IPS-NIHi7 (cell line): Measurements from ENCODE around the gene CA6.
"Not testable (repeated sequence)": the region's sequence is repeated elsewhere in the genome, so short reads cannot be mapped to it uniquely, and the experiment has no call there.

ENCODE experiments used
- DNase-seq: peaks from one replicate; pipeline ENCODE4 v3.0.0; 2012; ENCODE audit warnings: mixed read lengths; ENCODE audit errors: extremely low spot score

CA6 gene

DNA sequence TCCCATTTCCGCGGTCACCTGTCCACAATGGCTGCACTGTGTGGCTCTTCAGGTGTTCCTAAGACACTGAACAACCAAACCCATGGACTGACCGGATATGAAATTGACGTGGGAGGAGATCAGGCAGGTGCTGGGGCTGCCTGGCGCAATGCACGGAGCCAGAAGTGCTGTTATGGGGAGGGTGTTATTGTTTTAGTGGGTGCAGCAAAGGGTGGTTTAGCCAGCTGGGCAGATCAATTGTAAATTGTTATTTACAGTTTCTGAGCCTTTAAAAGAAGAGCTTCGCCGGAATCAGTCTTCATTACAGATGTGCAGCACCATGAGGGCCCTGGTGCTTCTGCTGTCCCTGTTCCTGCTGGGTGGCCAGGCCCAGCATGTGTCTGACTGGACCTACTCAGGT, at the start of gene CA6:
Gene CA6, plus strand, starts transcription at position 301 of the 400 bp plus-strand sequence. Its CDS starts 19 bp downstream, at position 320.
- DNase-seq: no peak

DNA sequence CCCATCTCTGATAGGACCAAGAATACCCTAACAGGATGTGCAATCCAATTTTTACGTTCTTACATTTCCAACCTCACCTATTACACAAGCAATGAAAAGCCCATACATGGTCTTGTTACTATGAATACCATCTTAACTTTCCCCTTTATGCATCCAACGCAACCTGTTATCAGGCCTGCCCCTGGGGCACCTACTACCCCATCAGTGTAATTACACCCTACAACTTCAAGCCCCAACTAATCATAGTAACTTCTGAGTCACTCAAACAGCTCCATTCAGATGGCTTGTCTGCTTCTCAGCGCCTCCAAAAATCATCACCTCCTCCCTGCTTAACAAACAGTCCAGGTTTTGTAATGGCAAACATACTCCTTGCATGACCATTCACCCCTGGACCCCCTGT, 48.9 kb upstream of the CA6 start:
- DNase-seq: not testable (repeated sequence)

DNA sequence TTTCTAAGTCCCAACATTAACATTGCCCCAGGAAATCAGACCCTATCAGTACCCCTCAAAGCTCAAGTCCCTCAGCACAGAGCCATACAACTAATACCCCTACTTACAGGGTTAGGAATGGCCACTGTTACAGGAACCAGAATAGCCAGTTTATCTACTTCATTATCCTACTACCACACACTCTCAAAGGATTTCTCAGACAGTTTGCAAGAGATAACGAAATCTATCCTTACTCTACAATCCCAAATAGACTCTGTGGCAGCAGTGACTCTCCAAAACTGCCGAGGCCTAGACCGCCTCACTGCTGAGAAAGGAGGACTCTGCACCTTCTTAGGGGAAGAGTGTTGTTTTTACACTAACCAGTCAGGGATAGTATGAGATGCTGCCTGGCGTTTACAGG, 48.2 kb upstream of the CA6 start:
- DNase-seq: not testable (repeated sequence)

DNA sequence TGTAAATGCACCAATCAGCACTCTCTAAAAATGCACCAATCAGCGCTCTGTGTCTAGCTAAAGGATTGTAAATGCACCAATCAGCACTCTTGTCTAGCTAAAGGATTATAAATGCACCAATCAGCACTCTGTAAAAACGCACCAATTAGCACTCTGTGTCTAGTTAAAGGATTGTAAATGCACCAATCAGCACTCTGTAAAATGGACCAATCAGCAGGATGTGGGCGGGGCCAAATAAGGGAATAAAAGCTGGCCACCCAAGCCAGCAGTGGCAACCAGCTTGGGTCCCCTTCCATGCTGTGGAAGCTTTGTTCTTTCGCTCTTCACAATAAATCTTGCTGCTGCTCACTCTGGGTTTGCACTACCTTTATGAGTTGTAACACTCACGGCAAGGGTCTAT, 47.2 kb upstream of the CA6 start:
- not testable (repeated sequence) for DNase-seq

DNA sequence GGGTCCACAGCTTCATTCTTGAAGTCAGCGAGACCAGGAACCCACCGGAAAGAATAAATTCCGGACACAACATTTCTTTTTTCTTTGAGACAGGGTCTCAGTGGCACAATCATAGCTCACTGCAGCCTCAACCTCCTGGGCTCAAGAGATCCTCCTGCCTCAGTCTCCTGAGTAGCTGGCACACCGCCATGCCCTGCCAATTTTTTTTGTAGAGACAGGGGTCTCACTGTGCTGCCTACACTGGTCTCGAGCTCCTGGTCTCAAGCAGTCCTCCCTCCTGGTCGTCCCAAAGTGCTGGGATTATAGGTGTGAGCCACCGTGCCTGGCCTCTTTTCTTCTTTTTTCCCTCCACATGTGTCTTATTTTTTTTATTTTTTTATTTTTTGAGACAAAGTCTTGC, 46.6 kb upstream of the CA6 start:
- no peak for DNase-seq

DNA sequence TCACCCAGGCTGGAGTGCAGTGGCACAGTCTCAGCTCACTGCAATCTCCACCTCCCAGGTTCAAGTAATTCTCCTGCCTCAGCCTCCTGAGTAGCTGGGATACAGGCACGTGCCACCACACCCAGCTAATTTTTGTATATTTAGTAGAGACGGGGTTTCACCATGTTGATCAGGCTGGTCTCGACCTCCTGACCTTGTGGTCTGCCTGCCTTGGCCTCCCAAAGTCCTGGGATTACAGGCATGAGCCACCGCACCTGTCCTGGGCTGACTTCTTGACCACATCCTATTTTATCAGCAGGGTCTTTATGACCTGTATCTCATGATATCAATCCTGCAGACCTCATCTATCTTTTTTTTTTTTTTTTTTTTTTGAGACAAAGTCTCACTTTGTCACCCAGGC, 45.0 kb upstream of the CA6 start:
- not testable (repeated sequence) for DNase-seq

DNA sequence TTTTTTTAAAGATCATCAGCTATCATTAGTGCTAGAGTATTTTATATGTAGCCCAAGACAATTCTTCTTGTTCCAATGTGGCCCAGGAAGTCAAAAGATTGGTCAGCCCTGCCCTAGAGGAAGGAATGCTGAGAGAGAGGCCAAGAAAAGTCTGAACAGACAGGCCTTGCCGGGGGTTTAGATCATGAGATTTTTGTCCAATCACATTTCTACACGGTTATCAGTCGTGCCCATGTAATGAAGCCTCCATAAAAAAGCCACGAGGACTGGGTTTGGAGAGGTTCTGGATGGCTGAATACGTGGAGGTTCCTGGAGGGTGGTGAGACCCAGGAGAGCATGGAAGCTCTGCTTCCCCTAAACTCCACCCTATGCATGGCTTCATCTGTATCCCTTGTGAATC, 42.9 kb upstream of the CA6 start:
- DNase-seq: no peak

DNA sequence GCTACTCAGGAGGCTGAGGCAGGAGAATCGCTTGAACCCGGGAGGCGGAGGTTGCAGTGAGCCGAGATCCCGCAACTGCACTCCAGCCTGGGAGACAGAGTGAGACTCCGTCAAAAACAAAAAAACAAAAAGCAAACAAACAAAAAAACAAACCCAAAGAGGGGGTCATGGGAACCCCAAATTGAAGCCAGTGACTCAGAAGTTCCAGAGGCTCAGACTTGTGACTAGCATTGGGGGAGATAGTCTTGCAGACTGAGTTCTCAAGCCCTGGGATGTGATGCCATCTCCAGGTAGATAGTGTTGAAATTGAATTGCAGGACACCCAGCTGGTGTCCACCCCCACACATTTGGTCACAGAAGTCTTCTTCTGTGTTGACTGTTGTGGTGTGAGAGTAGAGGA, 42.3 kb upstream of the CA6 start:
- no peak for DNase-seq

DNA sequence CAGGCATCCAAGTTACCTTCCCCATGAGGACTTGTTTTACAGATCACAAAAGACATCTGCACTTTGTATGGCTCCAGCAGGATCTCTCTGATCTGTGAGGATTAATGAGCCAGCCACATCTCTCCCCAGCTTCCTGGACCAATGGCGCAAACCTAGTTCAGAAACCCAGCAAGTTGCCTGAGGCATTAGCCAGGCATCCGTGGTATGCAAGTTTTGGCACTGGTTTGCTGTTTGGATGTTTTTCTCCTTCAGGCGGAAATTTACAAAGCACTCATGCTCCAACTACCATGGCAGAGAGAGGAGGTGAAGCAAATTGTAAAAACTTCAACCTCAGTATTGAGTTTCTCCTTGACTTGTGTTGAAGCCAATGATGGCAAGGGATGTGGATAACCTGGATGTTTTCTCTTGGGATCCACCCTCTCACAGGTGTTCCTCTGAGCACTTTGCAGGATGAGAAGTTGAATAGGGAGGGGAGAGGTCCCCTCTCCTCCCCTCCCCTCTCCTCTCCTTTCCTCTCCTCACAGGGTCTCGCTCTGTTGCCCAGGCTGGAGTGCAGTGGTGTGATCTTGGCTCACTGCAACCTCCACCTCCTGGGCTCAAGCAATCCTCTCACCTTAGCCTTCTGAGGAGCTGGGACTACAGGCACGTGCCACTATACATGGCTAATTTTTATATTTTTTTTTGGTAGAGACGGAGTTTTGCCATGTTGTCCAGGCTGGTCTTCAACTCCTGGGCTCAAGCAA, 41.6 kb upstream of the CA6 start:
- peak; percentile 21 for DNase-seq

DNA sequence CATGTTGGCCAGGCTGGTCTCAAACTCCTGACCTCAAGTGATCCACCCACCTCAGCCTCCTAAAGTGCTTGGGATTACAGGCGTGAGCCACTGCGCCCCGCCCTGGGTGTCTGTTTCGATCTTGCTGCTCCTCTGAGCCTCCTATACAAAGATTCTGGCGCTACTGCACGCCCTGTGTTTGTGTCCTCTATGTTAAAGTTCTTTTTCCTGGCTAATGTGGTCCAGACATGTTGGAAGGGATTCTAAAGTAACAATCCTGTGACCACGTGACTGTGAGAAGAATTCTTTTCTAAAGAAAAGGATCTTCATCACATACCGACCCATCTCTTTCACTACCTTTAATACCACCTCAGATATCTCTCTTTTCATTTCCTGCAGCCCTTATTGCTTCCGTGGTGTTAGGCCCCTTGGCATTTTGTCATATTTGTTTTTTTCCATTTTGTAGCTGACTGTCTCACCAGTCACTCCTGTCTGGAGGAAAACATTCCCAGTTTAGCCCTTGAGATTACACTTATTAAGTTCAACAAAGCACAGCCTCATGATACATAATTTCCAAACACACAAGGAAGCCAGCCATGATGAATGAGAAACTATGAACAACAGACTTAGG, 40.0 kb upstream of the CA6 start:
- no peak for DNase-seq

DNA sequence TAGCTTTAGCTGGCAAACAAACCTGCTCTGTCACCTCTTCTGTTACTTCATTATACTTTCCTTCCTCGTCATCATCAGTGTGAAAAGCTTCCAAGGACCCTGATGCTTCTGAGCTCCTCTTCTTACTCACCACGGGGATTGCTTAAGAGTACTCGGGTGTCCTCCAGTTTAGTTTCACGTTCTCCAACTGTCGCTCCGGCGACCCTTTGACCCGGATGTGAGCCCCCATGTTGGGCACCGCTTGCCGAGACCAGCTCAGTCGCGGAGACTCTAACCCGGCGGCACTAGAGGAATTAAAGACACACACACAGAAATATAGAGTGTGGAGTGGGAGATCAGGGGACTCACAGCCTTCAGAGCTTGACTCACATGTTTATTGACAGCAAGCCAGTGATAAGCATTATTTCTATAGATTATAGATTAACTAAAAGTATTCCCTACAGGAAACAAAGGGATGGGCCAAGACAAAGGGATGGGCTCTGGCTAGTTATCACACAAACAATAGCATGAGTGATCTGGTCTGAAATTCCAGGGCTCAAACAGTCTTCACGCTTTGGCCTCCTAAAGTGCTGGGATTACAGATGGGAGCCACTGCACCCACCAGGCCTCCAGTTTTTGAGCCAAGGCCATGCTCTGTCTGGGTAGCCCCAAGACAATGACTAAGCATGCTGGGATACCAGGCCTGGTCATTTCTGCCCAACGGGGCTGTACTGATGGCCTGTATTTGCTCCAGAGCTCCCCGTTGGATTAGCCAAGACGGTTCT, 37.1 kb upstream of the CA6 start:
- no peak for DNase-seq

DNA sequence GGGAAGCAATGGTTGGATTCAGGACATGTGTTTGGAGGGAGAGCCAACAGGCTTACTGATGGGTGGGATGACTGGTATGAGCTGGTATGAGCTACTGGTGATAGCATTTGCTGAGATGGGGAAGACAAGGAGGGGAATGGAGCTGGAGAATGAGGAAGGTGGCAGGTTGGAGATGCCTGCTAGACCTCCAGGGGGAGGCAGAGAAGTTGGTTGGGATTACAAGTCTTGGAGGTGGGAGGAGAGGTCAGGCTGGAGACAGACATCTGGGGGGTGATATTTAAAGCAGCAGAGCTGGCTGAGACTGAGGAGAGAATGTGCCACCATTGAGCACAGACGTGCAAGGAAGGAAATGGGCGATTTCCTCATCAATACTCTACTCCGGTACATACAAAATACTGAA, 35.3 kb upstream of the CA6 start:
- peak; percentile 23 for DNase-seq

DNA sequence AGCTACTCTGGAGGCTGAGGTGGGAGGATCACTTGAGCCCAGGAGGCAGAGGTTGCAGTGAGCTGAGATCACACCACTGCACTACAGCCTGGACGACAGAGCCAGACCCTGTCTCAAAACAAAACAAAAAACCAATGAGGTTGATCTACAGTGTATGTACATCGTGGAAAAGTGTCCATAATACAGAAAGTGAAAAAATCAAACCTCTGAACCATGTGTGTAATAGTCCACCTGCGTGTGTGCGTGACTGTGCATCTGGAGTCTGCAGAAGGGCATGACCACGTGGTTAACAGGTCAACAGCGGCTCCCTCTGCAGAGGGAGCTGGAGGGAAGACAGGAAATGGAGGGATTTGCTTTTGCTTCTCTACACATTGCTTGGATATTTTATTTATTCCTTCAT, 34.8 kb upstream of the CA6 start:
- DNase-seq: peak; percentile 18

DNA sequence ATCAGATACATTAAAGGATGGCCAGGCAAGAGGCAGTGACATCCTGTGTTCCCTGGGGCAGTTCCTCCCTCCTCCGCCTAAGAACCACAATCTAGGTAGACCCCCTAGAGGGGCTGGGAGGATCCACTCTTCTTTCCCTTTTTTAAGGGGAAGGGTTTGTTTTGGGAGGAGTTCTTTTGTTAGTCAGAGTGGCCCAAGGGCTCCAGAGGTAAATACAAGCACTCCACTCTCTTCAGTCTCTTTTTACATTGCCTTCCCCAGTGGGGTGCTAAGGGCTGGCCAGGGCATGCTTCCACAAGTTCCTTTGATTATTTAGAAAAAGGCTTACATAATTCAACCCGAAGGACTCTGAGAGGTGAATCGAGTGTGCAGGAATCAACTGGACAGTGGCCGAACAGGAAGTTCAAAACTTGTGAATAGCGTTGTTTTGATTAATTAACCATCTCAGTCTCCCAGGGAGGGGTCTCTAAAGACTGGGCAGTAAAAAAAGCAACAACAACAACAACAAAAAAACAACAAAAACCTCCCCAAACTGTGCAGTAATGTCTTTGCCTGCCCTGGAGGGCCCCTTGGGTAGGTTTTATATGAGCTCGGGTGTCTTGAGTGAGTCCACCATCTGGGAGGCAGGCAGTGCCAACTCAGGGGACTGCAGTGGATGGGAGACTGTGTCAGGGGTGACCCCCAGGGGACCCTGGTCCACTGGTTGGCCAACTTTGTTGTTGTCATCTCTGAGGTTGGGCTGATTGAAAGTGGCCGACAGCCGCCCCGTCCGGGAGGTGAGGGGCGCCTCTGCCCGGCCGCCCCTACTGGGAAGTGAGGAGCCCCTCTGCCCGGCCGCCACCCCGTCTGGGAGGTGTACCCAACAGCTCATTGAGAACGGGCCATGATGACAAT, 34.0 kb upstream of the CA6 start:
- peak; percentile 63 for DNase-seq

DNA sequence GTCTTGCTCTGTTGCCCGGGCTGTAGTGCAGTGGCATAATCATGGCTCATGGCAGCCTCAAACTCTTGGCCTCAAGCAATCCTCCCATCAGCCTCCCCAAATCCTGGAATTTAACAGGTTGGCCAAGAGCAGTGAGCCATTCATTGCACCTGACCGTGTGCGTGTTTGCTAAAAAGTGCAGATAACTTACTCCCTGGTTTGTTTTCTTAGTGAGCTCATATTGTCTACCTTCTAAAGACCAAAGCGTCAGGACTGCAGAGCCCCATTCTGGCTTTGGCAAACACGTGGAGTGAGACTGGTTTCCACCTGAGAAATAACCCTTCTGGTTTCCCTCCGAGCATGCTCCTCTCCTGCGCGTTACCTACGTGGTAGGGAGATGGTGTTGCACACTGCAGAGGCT, 32.2 kb upstream of the CA6 start:
- DNase-seq: no peak

DNA sequence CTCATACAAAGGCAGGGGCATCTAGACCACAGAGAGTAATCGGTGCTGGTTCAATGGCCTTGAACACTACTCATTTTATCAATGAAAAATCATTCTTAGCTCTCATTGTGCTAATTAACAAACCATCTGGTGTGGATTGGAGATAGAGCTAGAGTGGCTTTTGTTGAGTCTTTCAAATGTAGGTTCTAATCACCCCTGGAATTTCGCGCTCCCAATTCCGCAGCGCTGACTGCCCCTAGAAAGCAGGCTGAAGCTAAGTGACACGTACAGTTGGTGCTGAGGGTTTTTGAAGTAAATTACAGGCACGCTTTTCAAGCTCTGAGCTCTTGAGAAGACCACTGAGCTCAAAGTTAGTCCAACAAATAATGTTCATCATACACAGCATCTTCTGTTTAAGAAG, 31.2 kb upstream of the CA6 start:
- DNase-seq: no peak

DNA sequence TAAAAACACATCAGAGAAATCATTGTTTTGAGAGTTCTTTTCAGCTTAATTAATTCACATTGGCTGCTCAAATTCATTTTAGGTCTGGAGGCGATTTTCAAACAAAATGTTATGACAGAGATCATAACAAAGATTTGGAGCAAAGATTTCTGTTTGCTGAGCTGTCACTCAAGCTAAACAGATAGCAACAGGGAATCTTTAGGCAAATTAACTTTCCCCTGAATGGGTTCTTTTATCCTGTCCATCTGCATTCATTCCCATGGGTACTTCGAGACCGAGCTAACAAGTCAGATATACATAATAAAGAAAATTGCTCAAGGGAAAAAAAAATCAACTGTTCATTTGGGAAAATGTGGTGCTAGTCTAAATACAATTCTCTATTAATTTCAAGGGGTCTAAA, 30.2 kb upstream of the CA6 start:
- no peak for DNase-seq

DNA sequence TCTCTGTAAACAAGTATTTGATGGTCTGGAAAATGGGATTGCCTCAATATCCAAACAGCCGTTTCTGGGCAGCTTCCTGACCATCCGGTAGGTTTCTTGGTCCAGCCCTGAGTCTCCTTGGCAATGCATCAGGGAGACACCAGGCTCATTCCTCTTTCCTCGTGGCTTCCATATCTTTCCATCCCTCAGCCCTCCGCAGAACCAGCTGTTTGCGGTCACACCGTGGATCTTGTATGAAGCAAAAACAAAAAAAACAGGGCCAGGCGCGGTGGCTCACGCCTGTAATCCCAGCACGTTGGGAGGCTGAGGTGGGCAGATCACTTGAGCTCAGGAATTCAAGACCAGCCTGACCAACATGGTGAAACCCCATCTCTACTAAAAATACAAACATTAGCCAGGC, 28.1 kb upstream of the CA6 start:
- DNase-seq: not testable (repeated sequence)

DNA sequence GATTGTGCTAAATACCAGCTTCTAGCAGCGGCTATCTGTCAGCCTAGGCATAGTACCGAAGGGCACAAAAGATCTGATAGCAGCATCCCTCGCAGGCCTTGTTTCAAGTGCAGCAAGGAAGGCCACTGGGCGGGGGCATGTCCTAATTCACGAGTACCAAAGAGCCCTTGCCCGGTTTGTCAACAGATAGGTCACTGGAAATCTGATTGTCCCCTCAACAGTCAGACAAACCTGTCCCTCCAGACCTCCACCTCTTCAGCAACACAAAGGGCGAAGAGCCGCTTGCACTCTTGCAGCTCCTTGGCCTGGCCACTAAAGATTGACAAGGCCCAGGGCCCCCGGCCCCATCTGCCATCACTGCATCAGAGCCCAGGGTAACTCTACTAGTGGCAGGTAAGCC, 22.7 kb upstream of the CA6 start:
- no peak for DNase-seq

DNA sequence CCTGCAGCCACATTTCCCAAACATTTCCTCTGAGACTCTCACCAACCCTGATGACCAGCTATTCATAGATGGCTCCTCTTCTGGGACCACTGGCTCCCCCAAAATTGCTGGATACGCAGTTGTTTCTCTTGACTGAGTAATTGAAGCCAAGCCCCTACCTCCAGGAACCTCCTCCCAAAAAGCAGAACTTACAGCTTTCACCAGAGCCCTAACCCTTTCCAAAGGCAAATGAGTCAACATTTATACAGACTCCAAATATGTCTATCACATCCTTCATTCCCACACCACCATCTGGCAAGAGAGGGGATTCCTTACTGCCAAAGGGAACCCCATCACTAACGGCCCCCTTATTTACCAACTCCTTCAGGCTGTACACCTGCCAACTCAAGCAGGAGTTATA, 20.3 kb upstream of the CA6 start:
- no peak for DNase-seq

DNA sequence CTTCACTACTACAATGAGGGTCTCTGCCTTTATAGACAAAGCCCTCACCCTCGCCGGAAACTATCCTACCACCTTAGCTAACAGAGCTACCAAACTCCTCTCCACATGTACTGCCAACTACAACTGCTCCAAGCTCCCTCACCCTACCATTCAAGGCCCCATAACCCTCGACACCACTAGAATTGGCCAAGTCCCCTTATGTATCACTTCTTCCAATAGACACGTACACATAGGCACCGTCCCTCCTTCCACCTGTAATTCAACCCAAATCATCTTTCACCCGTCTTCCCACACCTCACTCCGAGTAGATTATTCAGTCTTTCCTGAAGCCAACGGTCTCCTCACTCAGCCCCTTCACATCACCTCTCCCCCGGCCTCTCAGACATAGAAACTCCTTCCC, 19.7 kb upstream of the CA6 start:
- DNase-seq: no peak
